ENCODE results near the gene ZFPM1.
A peak's percentile ranks its signal among the peaks of the same experiment; 100 is the strongest.

The ZFPM1 gene

DNA sequence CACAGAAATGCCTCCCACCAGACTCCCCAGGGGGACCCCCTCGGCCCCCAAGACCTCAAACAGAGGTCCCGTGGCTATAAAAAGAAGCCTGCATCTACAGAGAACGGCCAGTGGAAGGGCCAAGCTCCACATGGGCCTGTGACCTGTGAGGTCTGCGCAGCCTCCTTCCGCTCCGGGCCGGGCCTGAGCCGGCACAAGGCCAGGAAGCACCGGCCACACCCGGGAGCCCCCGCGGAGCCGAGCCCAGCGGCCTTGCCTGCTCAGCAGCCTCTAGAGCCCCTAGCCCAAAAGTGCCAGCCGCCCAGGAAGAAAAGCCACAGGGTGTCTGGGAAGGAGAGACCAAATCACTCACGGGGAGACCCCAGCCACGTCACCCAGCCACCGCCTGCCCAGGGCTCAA, 18.3 kb upstream of the ZFPM1 start:
- H3K4me2 ChIP-seq (ENCODE audit: low read length), result no peak overlapping the region
- H3K27ac ChIP-seq, result no peak overlapping the region
- no peak overlapping the region for H2AFZ ChIP-seq
- no peaks in the 10 kb centered on the region for H3K36me3 ChIP-seq (ENCODE audit: control insufficient read depth, insufficient read depth, low read length)
- no peaks in the 10 kb centered on the region for H3K4me1 ChIP-seq
- TF ChIP-seq, protein P1, sequence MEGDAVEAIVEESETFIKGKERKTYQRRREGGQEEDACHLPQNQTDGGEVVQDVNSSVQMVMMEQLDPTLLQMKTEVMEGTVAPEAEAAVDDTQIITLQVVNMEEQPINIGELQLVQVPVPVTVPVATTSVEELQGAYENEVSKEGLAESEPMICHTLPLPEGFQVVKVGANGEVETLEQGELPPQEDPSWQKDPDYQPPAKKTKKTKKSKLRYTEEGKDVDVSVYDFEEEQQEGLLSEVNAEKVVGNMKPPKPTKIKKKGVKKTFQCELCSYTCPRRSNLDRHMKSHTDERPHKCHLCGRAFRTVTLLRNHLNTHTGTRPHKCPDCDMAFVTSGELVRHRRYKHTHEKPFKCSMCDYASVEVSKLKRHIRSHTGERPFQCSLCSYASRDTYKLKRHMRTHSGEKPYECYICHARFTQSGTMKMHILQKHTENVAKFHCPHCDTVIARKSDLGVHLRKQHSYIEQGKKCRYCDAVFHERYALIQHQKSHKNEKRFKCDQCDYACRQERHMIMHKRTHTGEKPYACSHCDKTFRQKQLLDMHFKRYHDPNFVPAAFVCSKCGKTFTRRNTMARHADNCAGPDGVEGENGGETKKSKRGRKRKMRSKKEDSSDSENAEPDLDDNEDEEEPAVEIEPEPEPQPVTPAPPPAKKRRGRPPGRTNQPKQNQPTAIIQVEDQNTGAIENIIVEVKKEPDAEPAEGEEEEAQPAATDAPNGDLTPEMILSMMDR (IDR thresholded peaks at IDR 0.05), result no peak
- no peak overlapping the region for H3K4me3 ChIP-seq (ENCODE audit: low read depth, low read length)
- H3K9me3 ChIP-seq (ENCODE audit: control insufficient read depth, low read length), result no peaks in the 10 kb centered on the region
- no peaks in the 10 kb centered on the region for H3K27me3 ChIP-seq (ENCODE audit: control insufficient read depth, insufficient read depth, low read length)
- no peak overlapping the region for H3K9ac ChIP-seq
- H3K79me2 ChIP-seq, result no peaks in the 10 kb centered on the region

DNA sequence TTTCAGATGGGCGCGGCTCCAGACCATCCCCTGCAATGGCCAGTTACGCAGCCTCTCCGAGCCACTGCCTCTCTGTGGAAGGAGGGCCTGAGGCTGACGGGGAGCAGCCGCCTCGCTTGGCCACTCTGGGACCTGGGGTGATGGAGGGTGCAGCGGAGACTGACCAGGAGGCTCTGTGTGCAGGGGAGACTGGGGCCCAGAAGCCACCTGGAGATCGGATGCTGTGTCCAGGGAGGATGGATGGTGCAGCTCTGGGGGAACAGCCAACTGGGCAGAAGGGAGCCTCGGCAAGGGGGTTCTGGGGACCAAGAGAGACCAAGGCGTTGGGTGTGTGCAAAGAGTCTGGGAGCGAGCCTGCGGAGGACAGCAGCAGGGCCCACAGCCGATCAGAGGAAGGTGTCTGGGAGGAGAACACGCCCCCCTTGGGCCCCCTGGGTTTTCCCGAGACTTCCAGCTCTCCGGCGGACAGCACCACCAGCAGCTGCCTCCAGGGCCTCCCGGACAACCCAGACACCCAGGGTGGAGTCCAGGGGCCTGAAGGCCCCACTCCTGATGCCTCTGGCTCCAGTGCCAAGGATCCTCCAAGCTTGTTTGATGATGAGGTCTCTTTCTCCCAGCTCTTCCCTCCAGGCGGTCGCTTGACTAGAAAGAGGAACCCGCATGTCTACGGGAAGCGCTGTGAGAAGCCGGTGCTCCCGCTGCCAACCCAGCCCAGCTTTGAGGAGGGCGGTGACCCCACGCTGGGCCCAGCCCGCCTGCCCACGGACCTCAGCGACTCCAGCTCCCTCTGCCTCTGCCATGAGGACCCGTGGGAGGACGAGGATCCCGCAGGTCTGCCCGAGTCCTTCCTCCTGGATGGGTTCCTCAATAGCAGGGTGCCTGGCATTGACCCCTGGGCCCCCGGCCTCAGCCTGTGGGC, 17.4 kb upstream of the ZFPM1 start:
- no peak overlapping the region for H3K4me2 ChIP-seq (ENCODE audit: low read length)
- no peaks in the 10 kb centered on the region for H3K27me3 ChIP-seq (ENCODE audit: control insufficient read depth, insufficient read depth, low read length)
- no peaks in the 10 kb centered on the region for H3K79me2 ChIP-seq
- no peak overlapping the region for H3K9ac ChIP-seq
- H3K4me3 ChIP-seq (ENCODE audit: low read depth, low read length), result no peak overlapping the region
- no peaks in the 10 kb centered on the region for H3K9me3 ChIP-seq (ENCODE audit: control insufficient read depth, low read length)
- H3K36me3 ChIP-seq (ENCODE audit: control insufficient read depth, insufficient read depth, low read length), result no peaks in the 10 kb centered on the region
- no peak overlapping the region for H3K27ac ChIP-seq
- H2AFZ ChIP-seq, result no peak overlapping the region
- TF ChIP-seq, protein P1 (IDR thresholded peaks at IDR 0.05), result no peak
- H3K4me1 ChIP-seq, result no peaks in the 10 kb centered on the region

DNA sequence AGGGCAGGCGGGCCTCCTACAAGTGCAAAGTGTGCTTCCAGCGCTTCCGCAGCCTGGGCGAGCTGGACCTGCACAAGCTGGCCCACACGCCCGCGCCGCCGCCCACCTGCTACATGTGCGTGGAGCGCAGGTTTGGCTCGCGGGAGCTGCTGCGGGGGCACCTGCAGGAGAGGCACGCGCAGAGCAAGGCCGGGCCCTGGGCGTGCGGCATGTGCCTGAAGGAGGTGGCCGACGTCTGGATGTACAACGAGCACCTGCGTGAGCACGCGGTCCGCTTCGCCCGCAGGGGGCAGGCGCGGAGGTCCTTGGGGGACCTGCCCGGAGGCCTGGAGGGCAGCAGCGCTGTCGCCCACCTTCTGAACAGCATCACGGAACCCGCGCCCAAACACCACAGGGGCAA, 16.3 kb upstream of the ZFPM1 start:
- TF ChIP-seq, protein P1 (IDR thresholded peaks at IDR 0.05), result no peak
- Histone ChIP-seq H2AFZ (no peak overlapping the region), H3K79me2 (no peaks in the 10 kb centered on the region), H3K9me3 (ENCODE audit: control insufficient read depth, low read length) (no peaks in the 10 kb centered on the region), H3K36me3 (ENCODE audit: control insufficient read depth, insufficient read depth, low read length) (no peaks in the 10 kb centered on the region), H3K4me1 (no peaks in the 10 kb centered on the region), H3K4me2 (ENCODE audit: low read length) (no peak overlapping the region), H3K27me3 (ENCODE audit: control insufficient read depth, insufficient read depth, low read length) (no peaks in the 10 kb centered on the region), H3K9ac (no peak overlapping the region), H3K4me3 (ENCODE audit: low read depth, low read length) (no peak overlapping the region), H3K27ac (no peak overlapping the region)

DNA sequence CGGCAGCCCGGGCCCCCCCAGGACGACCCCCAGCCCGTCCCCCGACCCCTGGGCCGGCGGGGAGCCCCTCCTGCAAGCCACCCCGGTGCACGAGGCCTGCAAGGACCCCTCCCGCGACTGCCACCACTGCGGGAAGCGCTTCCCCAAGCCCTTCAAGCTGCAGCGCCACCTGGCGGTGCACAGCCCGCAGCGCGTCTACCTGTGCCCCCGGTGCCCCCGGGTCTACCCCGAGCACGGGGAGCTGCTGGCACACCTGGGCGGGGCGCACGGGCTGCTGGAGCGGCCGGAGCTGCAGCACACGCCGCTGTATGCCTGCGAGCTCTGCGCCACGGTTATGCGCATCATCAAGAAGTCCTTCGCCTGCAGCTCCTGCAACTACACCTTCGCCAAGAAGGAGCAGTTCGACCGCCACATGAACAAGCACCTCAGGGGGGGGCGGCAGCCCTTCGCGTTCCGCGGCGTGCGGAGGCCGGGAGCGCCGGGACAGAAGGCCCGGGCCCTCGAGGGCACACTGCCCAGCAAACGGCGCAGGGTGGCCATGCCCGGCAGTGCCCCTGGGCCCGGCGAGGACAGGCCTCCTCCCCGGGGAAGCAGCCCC, 15.6 kb upstream of the ZFPM1 start:
- TF ChIP-seq, protein P1 (IDR thresholded peaks at IDR 0.05), result peak; percentile 79
- no peaks in the 10 kb centered on the region for H3K4me1 ChIP-seq
- H3K27me3 ChIP-seq (ENCODE audit: control insufficient read depth, insufficient read depth, low read length), result no peaks in the 10 kb centered on the region
- no peaks in the 10 kb centered on the region for H3K79me2 ChIP-seq
- H3K9ac ChIP-seq, result no peak overlapping the region
- no peaks in the 10 kb centered on the region for H3K36me3 ChIP-seq (ENCODE audit: control insufficient read depth, insufficient read depth, low read length)
- no peaks in the 10 kb centered on the region for H3K9me3 ChIP-seq (ENCODE audit: control insufficient read depth, low read length)
- H3K4me3 ChIP-seq (ENCODE audit: low read depth, low read length), result no peak overlapping the region
- no peak overlapping the region for H3K27ac ChIP-seq
- no peak overlapping the region for H2AFZ ChIP-seq
- no peak overlapping the region for H3K4me2 ChIP-seq (ENCODE audit: low read length)

All from parathyroid adenoma (tissue), 2 donors.